CD4-positive, alpha-beta T cell (primary cell): Measurements from ENCODE around the gene IQSEC3. TPM values are rescaled to one million over a fixed set of nuclear protein-coding genes. Genes with fewer than 3 reads are reported as not detected.

Experiments used
- ATAC-seq: fragments of 200-7000 bp; cut with Tn5 transposase; one replicate; pipeline ENCODE4 v1.10.0; 2022; ENCODE audit warnings: mild to moderate bottlenecking; ENCODE audit not compliant: poor library complexity
- CTCF ChIA-PET: fragments of 350-600 bp; sonication (Branson Sonifier 250); formaldehyde crosslinking; loops from one replicate; lab custom pipeline; 2021; ENCODE audit warnings: antibody characterized with exemption, inconsistent platforms; lab: Charles Lee
- POLR2A ChIA-PET: fragments of 350-600 bp; sonication (Branson Sonifier 250); formaldehyde crosslinking; loops from one replicate; lab custom pipeline; 2021; ENCODE audit warnings: antibody characterized with exemption, inconsistent platforms; lab: Charles Lee
- DNase-seq, 14 experiments: peaks; one replicate each; pipeline ENCODE4 v3.0.0-alpha.2; 2013 to 2020; ENCODE audit warnings: mixed read lengths in 2 of 14
- H3K27ac ChIP-seq, 2 donors: one replicate each; pipeline versions ENCODE4 v1.5.1 to v1.7.0; 2013; ENCODE audit warnings: low read length in 2 of 2, low read depth in 1 of 2, mild to moderate bottlenecking in 1 of 2
- H3K27me3 ChIP-seq, 2 experiments: 1 replicate in 1 of 2; 2 replicates in 1 of 2; pipeline versions ENCODE4 v1.6.1 to v1.7.0; 2013; ENCODE audit warnings: low read length in 2 of 2, control low read depth in 1 of 2, mild to moderate bottlenecking in 1 of 2, moderate library complexity in 1 of 2; ENCODE audit not compliant: insufficient read depth in 2 of 2, control insufficient read depth in 1 of 2
- H3K36me3 ChIP-seq: one replicate; pipeline ENCODE4 v1.6.1; 2013; ENCODE audit warnings: low read length, control low read depth; ENCODE audit not compliant: insufficient read depth
- H3K4me1 ChIP-seq: one replicate; pipeline ENCODE4 v1.6.1; 2013; ENCODE audit warnings: low read length, control low read depth; ENCODE audit not compliant: insufficient read depth
- H3K4me3 ChIP-seq: one replicate; pipeline ENCODE4 v1.5.1; 2013; ENCODE audit warnings: mild to moderate bottlenecking, low read length, moderate library complexity
- H3K9me3 ChIP-seq, 2 experiments: 1 replicate in 1 of 2; 2 replicates in 1 of 2; pipeline versions ENCODE4 v1.6.1 to v1.7.0; 2013; ENCODE audit warnings: low read length in 2 of 2, mild to moderate bottlenecking in 2 of 2, control low read depth in 1 of 2, moderate library complexity in 1 of 2; ENCODE audit not compliant: control insufficient read depth in 1 of 2, insufficient read depth in 1 of 2
- H3K27ac Mint-ChIP-seq: one replicate; pipeline ENCODE4 v1.8.0; 2020; ENCODE audit warnings: mixed read lengths
- H3K27me3 Mint-ChIP-seq: one replicate; pipeline ENCODE4 v1.8.0; 2021; ENCODE audit warnings: mixed read lengths
- H3K36me3 Mint-ChIP-seq: one replicate; pipeline ENCODE4 v1.8.0; 2021; ENCODE audit warnings: low read depth, mixed read lengths
- H3K4me1 Mint-ChIP-seq: one replicate; pipeline ENCODE4 v1.8.0; 2021; ENCODE audit warnings: low read depth, mixed read lengths
- H3K4me3 Mint-ChIP-seq: one replicate; pipeline ENCODE4 v1.8.0; 2020; ENCODE audit warnings: mild to moderate bottlenecking, mixed read lengths
- H3K9me3 Mint-ChIP-seq: one replicate; pipeline ENCODE4 v1.8.0; 2020; ENCODE audit warnings: mixed read lengths
- CTCF ChIP-seq: fragments of 200-600 bp; IDR thresholded peaks from one replicate; pipeline ENCODE4 v1.8.0; 2022; ENCODE audit warnings: antibody characterized with exemption, mild to moderate bottlenecking
- intact Hi-C, 2 experiments: fragments of 100-400 bp; cut with DNase I in 1 of 2; cut with micrococcal nuclease in 1 of 2; formaldehyde crosslinking; loops; one replicate each; pipeline versions ENCODE4 v1.15.1 to v1.9.0; 2023 to 2025; cut with DNase I, micrococcal nuclease
- total RNA-seq, 174 experiments: library from RNA in 2 of 174; stranded (reverse) in 2 of 174; gene quantifications; one replicate each; pipeline ENCODE4 v1.2.3 and lab custom pipeline; 2021 to 2026

The IQSEC3 gene
- total RNA-seq, 2 experiments from 2014 or later, result 0.19 TPM; not detected in 1

- Mint-ChIP-seq H3K27ac (no peak overlapping the region), H3K36me3 (no peaks in the 10 kb centered on the region), H3K9me3 (no peaks in the 10 kb centered on the region), H3K4me1 (peaks cover 4% of the 10 kb centered on the region), H3K27me3 (peaks cover 19% of the 10 kb centered on the region), H3K4me3 (no peak overlapping the region)
- ATAC-seq (no peak), DNase-seq (no peak)
- H3K36me3 ChIP-seq, result no peaks in the 10 kb centered on the region
- no peak overlapping the region for H3K27ac ChIP-seq
- ChIA-PET CTCF (no interaction called here), POLR2A (no interaction called here)
- no peak overlapping the region for H3K4me3 ChIP-seq
- TF ChIP-seq CTCF, result no peak
- no peaks in the 10 kb centered on the region for H3K4me1 ChIP-seq
- intact Hi-C loops, result no loop called here
- no peaks in the 10 kb centered on the region for H3K9me3 ChIP-seq
- H3K27me3 ChIP-seq, result peaks cover 0 to 4% of the 10 kb centered on the region in 2 experiments
Observed at GRCh38 chr12:145369-145960, 78.9 kb downstream of the IQSEC3 start.

GRCh38 chr12:147242-147641 is 80.7 kb downstream of the IQSEC3 start:
- H3K27ac Mint-ChIP-seq, result no peak overlapping the region
- peaks cover 9% of the 10 kb centered on the region for H3K27me3 Mint-ChIP-seq
- no peaks in the 10 kb centered on the region for H3K9me3 Mint-ChIP-seq
- ATAC-seq (no peak), DNase-seq (no peak)
- CTCF ChIA-PET, result no interaction called here
- POLR2A ChIA-PET, result no interaction called here
- Histone ChIP-seq H3K27me3 (no peaks in the 10 kb centered on the region), H3K9me3 (no peaks in the 10 kb centered on the region), H3K27ac (no peak overlapping the region), H3K4me3 (no peak overlapping the region), H3K4me1 (no peaks in the 10 kb centered on the region), H3K36me3 (no peaks in the 10 kb centered on the region)
- TF ChIP-seq CTCF, result no peak
- H3K4me1 Mint-ChIP-seq, result peaks cover 4% of the 10 kb centered on the region
- no peaks in the 10 kb centered on the region for H3K36me3 Mint-ChIP-seq
- H3K4me3 Mint-ChIP-seq, result no peak overlapping the region
- intact Hi-C loops, result no loop called here

- no peak overlapping the region for H3K4me3 ChIP-seq
- H3K9me3 Mint-ChIP-seq, result no peaks in the 10 kb centered on the region
- H3K36me3 Mint-ChIP-seq, result no peaks in the 10 kb centered on the region
- no peaks in the 10 kb centered on the region for H3K36me3 ChIP-seq
- H3K4me1 ChIP-seq, result no peaks in the 10 kb centered on the region
- intact Hi-C loops, result no loop called here
- DNase-seq (no peak), ATAC-seq (no peak)
- POLR2A ChIA-PET, result no interaction called here
- H3K27ac ChIP-seq, result no peak overlapping the region
- H3K27ac Mint-ChIP-seq, result no peak overlapping the region
- peaks cover 4% of the 10 kb centered on the region for H3K4me1 Mint-ChIP-seq
- TF ChIP-seq CTCF, result no peak
- no peaks in the 10 kb centered on the region for H3K9me3 ChIP-seq
- no peak overlapping the region for H3K4me3 Mint-ChIP-seq
- CTCF ChIA-PET, result no interaction called here
- H3K27me3 Mint-ChIP-seq, result peaks cover 17% of the 10 kb centered on the region
- H3K27me3 ChIP-seq, result no peaks in the 10 kb centered on the region
Observed at GRCh38 chr12:148676-149416, 82.3 kb downstream of the IQSEC3 start.
